GM19452 (cell line): Measurements from ENCODE around the gene CENPT.
"Not testable (repeated sequence)": the region's sequence is repeated elsewhere in the genome, so short reads cannot be mapped to it uniquely, and the experiment has no call there.

Source experiments
- ATAC-seq: cut with Tn5 transposase; IDR thresholded peaks from one replicate; pipeline ENCODE4 v1.9.1; 2021; ENCODE audit not compliant: unreplicated experiment

CENPT gene

GRCh38 chr16:67877064-67877463 is 29.6 kb upstream of the CENPT start:
- ATAC-seq, result no peak

GRCh38 chr16:67874372-67874771 is 26.9 kb upstream of the CENPT start:
- ATAC-seq, result no peak

GRCh38 chr16:67873435-67874370 is 26.2 kb upstream of the CENPT start:
- peak; percentile 8 for ATAC-seq

- peak; percentile 71 for ATAC-seq
Measured at GRCh38 chr16:67872631-67873434, 25.3 kb upstream of the CENPT start, which contains the start of gene EDC4. TSS of gene EDC4 (plus strand) at chr16:67873052. CDS start at chr16:67873262, 210 bp downstream.

- no peak for ATAC-seq
Measured at GRCh38 chr16:67872131-67872630, 24.7 kb upstream of the CENPT start.

- no peak for ATAC-seq
Measured at GRCh38 chr16:67871256-67871655, 23.8 kb upstream of the CENPT start.

GRCh38 chr16:67869653-67870052 is 22.2 kb upstream of the CENPT start:
- no peak for ATAC-seq

GRCh38 chr16:67868290-67868689 is 20.8 kb upstream of the CENPT start:
- no peak for ATAC-seq

- ATAC-seq, result no peak
Measured at GRCh38 chr16:67865318-67865717, 17.8 kb upstream of the CENPT start.

GRCh38 chr16:67864594-67864993 is 17.1 kb upstream of the CENPT start:
- no peak for ATAC-seq

- not testable (repeated sequence) for ATAC-seq
Measured at GRCh38 chr16:67864044-67864443, 16.6 kb upstream of the CENPT start.

- no peak for ATAC-seq
Measured at GRCh38 chr16:67862623-67863583, 15.4 kb upstream of the CENPT start.

- ATAC-seq, result no peak
Measured at GRCh38 chr16:67861877-67862276, 14.4 kb upstream of the CENPT start.

- no peak for ATAC-seq
Measured at GRCh38 chr16:67860589-67861398, 13.3 kb upstream of the CENPT start.

GRCh38 chr16:67858500-67858899 is 11.0 kb upstream of the CENPT start:
- ATAC-seq, result no peak

GRCh38 chr16:67857547-67858233 is 10.2 kb upstream of the CENPT start:
- ATAC-seq, result no peak

- ATAC-seq, result no peak
Measured at GRCh38 chr16:67856927-67857546, 9.5 kb upstream of the CENPT start.

- ATAC-seq, result no peak
Measured at GRCh38 chr16:67855789-67856188, 8.3 kb upstream of the CENPT start.

GRCh38 chr16:67853670-67854069 is 6.2 kb upstream of the CENPT start:
- no peak for ATAC-seq
